Measurements from ENCODE around the gene CDCP2. TPM values are rescaled to one million over a fixed set of nuclear protein-coding genes. Genes with fewer than 3 reads are reported as not detected.
A peak's percentile ranks its signal among the peaks of the same experiment; 100 is the strongest.

CDCP2 gene
- total and polyA plus RNA-seq, 2 of the 8 experiments (the other 6 are each of a cell fraction or from before 2014, with no cell fraction given), result not detected

DNA sequence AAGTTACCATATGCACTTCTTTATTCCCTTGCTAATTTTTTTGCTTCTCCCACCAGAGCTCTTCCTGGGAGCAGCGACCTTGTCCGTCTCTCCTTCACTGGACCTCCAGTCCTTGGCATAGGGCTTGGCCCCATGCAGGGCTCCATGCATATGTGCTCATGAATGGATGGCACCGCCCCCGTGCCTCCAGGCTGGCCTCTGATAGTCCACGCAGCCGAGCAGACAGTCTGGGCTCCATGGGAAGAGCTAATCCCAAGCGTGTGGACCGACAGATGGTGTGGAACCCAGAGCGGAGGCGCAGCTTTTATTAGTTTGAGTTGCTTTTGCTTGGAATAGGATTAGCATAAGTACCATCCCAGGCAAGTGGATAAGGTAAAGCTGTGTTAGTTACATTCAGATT lies 41.8 kb downstream of the CDCP2 start:
- Histone ChIP-seq H3K4ac (replicated peaks; ENCODE audit: insufficient read length, low read depth, low read length) (no peak overlapping the region), H4K8ac (ENCODE audit: extremely low read depth, insufficient read depth, low read length) (no peak overlapping the region), H3K4me2 (ENCODE audit: insufficient read depth in 1 of 2, low read depth in 2 of 2, low read length in 2 of 2) (no peak overlapping the region), H3K27ac (ENCODE audit: low read depth, low read length) (no peak overlapping the region), H4K5ac (ENCODE audit: insufficient read length, low read depth, low read length) (no peak overlapping the region), H2BK120ac (replicated peaks; ENCODE audit: low read depth, low read length) (no peak overlapping the region), H3K4me3 (ENCODE audit: extremely low read depth in 1 of 4, insufficient read depth in 2 of 4, low read depth in 3 of 4, low read length in 4 of 4) (no peak overlapping the region), H3K9ac (replicated peaks in 1 of 4; ENCODE audit: extremely low read depth in 1 of 4, low read depth in 3 of 4, low read length in 3 of 4) (no peak overlapping the region), H2BK5ac (ENCODE audit: low read depth, low read length) (no peak overlapping the region), H3K4me1 (replicated peaks in 1 of 4; ENCODE audit: control insufficient read depth in 3 of 4, insufficient read depth in 4 of 4, low read length in 3 of 4) (no peaks in the 10 kb centered on the region; a peak in 1 of 7 replicates), H2AFZ (ENCODE audit: low read length) (no peak overlapping the region), H3K9me3 (ENCODE audit: insufficient read depth in 2 of 2, low read depth in 1 of 2, low read length in 1 of 2) (no peaks in the 10 kb centered on the region), H3K23me2 (ENCODE audit: low read depth, low read length) (no peaks in the 10 kb centered on the region), H4K20me1 (replicated peaks in 1 of 2; ENCODE audit: control insufficient read depth in 1 of 2, insufficient read depth in 2 of 2, low read length in 2 of 2) (no peaks in the 10 kb centered on the region), H3K23ac (ENCODE audit: insufficient read length) (no peak overlapping the region), H3K14ac (ENCODE audit: insufficient read length) (no peak overlapping the region), H2AK5ac (ENCODE audit: low read depth, low read length) (no peak overlapping the region), H3K27me3 (replicated peaks in 1 of 4; ENCODE audit: control insufficient read depth in 3 of 4, extremely low read depth in 1 of 4, insufficient read depth in 3 of 4, low read length in 3 of 4) (no peaks in the 10 kb centered on the region; a peak in 1 of 7 replicates), H3K36me3 (ENCODE audit: control insufficient read depth in 2 of 4, insufficient read depth in 4 of 4, low read length in 3 of 4) (no peaks in the 10 kb centered on the region), H2BK12ac (ENCODE audit: low read depth, low read length) (no peak overlapping the region), H3K56ac (replicated peaks; ENCODE audit: insufficient read length, low read depth, low read length) (no peak overlapping the region), H3K79me2 (ENCODE audit: control insufficient read depth in 1 of 2, insufficient read depth in 2 of 2, low read length in 2 of 2) (no peaks in the 10 kb centered on the region), H2BK20ac (ENCODE audit: low read length) (no peak overlapping the region), H3K79me1 (ENCODE audit: low read depth, low read length) (no peaks in the 10 kb centered on the region), H2BK15ac (ENCODE audit: low read length) (no peak overlapping the region), H3K18ac (ENCODE audit: extremely low read depth, low read length) (no peak overlapping the region), H4K91ac (replicated peaks; ENCODE audit: insufficient read length, low read length) (no peak overlapping the region)
- CTCF ChIA-PET (ENCODE audit: partially characterized antibody), result interaction anchor here (0.9 to 3.0 kb wide), 4 partner anchors 11 to 202 kb away, joined by 3 to 11 read pairs (median 6); no protein-coding TSS in a partner anchor
- POLR2A ChIA-PET (ENCODE audit: partially characterized antibody), result interaction anchor here (0.9 kb wide), 1 partner anchor 22 kb away, joined by 3 read pairs; no protein-coding TSS in a partner anchor
- DNase-seq (ENCODE audit: low read depth in 1 of 2, low spot score in 2 of 2) (peak in 1 of 2 experiments; percentile 37), FAIRE-seq (no peak)
- 88% methylated on average over 10 of the region's 10 CpGs; no CpG with 5 or more reads in 1 of the 2 experiments for WGBS, 2 experiments (ENCODE audit: extremely low coverage in 1 of 2, insufficient coverage in 1 of 2, insufficient read length in 1 of 2, insufficient replicate concordance in 2 of 2, low coverage in 1 of 2, low lambda C conversion rate in 2 of 2, missing lambda C conversion rate in 1 of 2)
- TF ChIP-seq CHD2 (IDR thresholded peaks at IDR 0.05; ENCODE audit: low read length), result no peak
- TF ChIP-seq HDAC6 (IDR thresholded peaks at IDR 0.05; ENCODE audit: low read depth, low read length), result no peak
- no peak for TF ChIP-seq MAFK (IDR thresholded peaks at IDR 0.05; ENCODE audit: low read depth, low read length)
- TF ChIP-seq CTBP2 (IDR thresholded peaks at IDR 0.05; ENCODE audit: borderline replicate concordance, insufficient read depth, insufficient read length, low read length), result no peak
- TF ChIP-seq HDAC2 (IDR thresholded peaks at IDR 0.05; ENCODE audit: borderline replicate concordance in 1 of 2, low read depth in 2 of 2, low read length in 2 of 2), result no peak
- no peak for TF ChIP-seq EGR1 (IDR thresholded peaks at IDR 0.05; ENCODE audit: borderline replicate concordance, low read depth, low read length)
- no peak for TF ChIP-seq POLR2AphosphoS5 (IDR thresholded peaks at IDR 0.05; ENCODE audit: low read depth, low read length)
- no peak for TF ChIP-seq SIRT6 (IDR thresholded peaks at IDR 0.05; ENCODE audit: low read length)
- TF ChIP-seq TAF7 (optimal IDR thresholded peaks at IDR 0.05; ENCODE audit: borderline replicate concordance, low read depth, low read length), result no peak
- TF ChIP-seq JUN (IDR thresholded peaks at IDR 0.05; ENCODE audit: low read depth, low read length), result no peak
- no peak for TF ChIP-seq NANOG (IDR thresholded peaks at IDR 0.05; ENCODE audit: insufficient read depth, low read depth, low read length, poor library complexity, severe bottlenecking)
- no peak for TF ChIP-seq SP1 (IDR thresholded peaks at IDR 0.05; ENCODE audit: low read depth, low read length)
- no peak for TF ChIP-seq CBX5 (IDR thresholded peaks at IDR 0.05; ENCODE audit: low read depth, low read length)
- no peak for TF ChIP-seq CHD1 (IDR thresholded peaks at IDR 0.05; ENCODE audit: low read depth, low read length)

Data from H1 (cell line).